IPS DF 4.7 (cell line): Measurements from ENCODE around the gene IP6K3.

Source experiments
- DNase-seq: peaks from one replicate; pipeline ENCODE4 v3.0.0-alpha.2; 2013; ENCODE audit warnings: low spot score; ENCODE audit errors: extremely low read depth

IP6K3 gene

DNA sequence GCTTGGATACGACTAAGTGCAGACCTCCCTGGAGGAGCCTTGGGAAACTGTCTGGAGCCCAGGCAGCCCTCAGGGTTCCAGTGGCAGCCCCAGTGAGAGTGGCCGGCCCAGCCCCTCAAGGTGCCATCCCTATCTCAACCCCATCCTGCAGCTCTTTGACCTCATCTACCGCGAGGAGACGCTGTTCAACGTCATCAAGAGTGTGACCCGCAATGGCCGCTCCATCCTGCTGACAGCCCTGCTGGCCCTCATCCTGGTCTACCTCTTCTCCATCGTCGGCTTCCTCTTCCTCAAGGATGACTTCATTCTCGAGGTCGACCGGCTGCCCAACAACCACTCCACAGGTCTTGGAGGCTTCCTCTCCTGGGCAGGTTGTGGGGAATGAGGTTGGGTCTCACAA lies 55.9 kb downstream of the IP6K3 start:
- DNase-seq, result no peak

DNA sequence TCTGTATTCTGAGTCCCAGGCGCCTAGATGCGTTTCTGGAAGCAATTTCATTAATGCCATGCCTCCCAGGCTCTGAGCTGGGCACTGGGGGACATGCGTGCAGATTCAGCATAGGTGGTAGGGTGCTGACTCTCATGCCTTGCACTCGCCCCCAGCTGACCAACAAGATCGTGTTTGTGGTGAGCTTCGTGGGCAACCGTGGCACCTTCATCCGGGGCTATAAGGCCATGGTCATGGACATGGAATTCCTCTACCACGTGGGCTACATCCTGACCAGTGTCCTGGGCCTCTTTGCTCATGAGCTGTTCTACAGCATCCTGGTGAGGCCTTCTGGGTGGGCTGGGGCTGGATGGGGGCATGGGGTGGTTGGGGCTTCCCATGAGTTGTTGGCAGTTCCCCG lies 56.8 kb downstream of the IP6K3 start:
- DNase-seq, result no peak

DNA sequence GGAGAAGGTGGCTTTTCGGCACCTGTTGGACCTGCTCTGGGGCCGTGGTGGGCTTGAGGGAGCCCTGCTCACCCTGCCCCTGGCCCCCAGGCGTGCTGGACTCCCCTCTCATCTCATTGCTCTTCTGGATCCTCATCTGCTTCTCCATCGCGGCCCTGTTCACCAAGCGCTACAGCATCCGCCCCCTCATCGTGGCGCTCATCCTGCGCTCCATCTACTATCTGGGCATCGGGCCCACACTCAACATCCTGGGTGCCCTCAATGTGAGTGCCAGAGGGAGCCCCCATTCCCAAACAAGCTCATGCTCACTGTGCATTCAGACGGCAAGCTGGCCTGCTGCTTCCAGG lies 57.6 kb downstream of the IP6K3 start:
- no peak for DNase-seq

DNA sequence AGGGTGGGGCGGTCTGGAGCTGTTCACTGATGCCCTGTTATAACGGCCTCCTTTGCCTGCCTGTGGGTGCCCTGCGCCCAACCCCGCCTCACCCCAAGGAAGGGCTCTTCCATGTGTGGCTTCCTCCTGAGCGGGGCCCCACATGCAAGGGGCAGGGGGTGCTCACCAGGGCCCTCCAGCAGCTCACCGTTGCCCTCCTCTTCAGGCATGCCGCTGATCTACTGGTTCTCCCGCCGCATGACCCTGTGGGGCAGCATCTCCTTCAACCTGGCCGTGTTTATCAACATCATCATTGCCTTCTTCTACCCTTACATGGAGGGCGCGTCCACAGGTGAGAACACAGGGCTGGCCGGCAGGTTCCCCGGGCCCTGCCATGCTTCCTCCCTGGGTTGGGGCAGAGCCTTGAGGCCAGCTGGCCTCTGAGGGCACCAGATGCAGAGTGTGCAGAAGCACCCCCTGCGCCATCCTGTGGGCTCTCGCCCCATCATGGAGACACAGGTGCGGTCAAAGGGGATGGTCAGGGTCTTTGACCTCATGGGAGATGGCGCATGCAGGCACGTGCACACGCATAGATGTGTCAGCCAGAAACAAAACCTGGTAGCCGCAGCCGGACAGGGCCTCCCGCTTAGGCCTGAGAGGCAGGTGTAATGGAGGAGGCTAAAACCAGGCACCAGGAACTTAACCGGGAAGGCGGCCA lies 58.1 kb downstream of the IP6K3 start:
- no peak for DNase-seq

DNA sequence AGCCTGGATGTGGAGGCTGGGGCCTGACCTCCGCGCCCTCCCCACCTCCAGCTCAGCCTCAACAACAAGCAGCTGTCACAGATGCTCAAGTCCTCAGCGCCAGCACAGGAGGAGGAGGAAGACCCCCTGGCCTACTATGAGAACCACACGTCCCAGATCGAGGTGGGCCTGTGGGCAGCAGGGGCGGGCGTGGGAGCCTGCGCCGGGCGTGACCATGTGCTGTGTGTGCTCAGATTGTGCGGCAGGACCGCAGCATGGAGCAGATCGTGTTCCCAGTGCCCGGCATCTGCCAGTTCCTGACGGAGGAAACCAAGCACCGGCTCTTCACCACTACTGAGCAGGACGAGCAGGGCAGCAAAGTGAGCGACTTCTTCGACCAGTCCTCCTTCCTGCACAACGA lies 58.7 kb downstream of the IP6K3 start:
- DNase-seq, result no peak

DNA sequence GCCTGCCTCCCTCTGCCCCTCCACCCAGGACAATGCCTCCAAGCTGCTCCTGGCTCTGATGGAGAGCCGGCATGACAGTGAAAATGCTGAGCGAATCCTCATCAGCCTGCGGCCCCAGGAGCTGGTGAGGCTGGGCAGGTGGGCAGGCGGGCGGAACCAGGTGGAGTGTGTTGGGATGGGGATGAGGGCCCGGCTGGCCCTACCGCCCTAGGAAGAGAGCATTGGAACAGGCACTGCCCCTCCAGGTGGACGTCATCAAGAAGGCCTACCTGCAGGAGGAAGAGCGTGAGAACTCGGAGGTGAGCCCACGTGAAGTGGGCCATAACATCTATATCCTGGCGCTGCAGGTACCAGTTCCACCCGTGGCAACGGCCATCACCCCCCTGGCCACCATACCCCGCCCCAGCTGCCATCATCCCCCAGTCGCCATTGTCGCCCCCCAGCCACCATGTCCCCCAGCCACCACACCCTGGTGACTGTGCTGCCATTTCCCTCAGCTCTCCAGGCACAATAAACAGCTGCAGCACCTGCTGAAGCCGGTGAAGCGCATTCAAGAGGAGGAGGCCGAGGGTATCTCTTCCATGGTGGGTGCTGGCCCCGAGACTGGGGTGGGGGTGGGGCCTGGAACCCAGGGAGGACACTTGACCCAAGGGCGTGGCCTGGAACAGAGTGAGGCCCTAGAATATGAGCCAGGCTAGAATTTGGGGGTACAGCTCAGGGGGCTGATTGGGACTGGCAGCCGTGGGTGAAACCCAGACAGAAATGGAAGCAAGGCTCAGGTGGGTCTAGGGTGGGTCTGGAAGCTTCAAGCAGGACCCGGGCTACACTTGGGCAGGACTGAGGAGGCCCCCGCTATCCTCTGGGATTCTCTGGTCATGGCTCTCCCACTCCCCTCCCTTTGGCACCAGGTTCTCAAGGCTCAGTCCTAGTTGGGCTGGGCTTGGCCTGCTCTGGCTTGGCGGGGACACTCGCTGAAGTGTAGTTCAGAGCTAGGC lies 59.4 kb downstream of the IP6K3 start:
- DNase-seq, result no peak

DNA sequence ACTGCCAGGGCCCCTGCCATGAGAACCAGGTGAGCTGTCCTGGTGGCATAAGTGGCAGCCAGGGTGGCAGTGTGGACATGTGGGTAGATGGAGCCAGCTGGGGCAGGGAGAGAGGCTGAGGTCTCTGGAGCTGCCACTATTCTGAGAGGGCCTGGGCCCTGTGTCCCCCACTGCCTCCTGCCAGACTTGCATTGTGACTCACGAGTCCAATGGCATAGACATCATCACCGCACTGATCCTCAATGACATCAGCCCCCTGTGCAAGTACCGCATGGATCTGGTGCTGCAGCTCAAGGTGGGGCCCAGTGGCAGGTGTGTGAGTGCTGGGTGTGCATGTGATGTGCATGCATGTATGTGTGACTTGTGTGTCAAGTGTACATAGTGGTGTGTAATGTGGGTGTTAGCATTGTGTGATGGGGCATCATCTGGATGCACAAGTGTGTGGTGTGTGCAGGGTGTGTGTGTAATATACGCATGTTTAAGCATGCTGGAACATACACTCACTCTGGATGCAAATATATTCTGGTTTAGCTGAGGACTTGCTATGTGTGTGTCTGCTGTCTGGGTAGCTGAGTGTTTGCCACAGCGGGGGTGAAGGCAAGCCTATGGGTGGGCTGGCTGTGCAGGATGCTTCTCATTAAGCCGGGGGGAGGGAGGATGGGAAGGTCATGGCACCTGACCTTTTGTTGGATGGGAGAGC lies 60.3 kb downstream of the IP6K3 start:
- DNase-seq, result no peak

DNA sequence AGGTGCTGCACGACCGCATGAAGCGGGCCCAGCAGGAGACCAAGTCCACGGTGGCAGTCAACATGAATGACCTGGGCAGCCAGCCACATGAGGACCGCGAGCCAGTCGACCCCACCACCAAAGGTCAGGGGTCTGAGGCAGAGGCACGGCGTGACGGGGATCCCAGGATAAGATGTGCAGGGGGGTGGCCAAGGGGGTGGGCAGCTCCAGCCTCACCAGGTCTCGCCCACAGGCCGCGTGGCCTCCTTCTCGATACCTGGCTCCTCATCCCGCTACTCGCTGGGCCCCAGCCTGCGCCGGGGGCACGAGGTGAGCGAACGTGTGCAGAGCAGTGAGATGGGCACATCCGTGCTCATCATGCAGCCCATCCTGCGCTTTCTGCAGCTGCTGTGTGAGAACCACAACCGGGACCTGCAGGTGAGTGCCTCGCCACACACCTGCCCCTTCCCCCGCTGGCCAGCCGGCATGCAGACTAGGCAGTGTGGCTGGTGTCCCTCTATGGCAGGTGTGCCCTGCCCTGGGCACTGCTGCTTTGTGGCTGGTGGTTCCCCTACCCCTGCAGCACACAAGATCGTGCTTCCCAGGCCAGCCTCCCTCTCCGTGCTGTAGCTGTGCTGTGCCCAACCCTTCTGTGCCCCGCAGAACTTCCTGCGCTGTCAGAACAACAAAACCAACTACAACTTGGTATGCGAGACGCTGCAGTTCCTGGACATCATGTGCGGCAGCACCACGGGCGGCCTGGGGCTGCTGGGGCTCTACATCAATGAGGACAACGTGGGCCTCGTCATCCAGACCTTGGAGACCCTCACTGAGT lies 61.1 kb downstream of the IP6K3 start:
- DNase-seq, result no peak

DNA sequence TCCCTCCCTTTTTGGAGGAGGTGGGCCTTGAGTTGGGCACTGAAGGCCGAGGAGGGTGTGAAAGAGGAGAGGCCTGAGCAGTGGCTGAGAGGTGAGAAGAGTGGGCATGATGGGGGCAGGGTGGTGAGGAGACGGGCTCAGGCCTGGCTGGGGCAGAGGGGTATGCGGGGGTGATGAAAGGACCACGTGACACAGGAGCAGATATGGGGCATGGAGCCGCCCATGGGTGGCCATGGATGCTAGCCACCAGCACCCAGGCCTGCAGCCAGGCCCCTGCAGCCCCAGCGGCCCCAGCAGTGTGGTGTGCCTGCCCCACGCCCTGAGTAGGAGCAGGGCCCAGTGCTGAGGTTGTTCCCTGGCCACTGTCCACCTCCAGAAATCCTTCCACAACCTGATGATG lies 61.7 kb downstream of the IP6K3 start:
- no peak for DNase-seq

DNA sequence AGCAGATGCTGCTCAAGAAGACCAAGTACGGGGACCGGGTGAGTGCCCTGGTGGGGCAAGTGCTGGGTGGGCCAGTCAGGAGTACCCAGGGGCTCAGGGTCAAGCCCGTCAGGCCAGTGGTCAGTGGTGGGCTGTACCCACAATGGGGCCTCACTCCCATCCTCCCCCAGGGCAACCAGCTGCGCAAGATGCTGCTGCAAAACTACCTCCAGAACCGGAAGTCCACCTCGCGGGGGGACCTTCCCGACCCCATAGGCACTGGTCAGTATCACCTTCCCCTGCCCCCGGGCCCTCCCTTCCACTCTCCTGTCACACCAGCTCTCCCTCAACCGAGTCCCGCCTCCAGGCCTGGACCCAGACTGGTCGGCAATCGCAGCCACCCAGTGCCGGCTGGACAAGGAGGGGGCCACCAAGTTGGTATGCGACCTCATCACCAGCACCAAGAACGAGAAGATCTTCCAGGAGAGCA lies 62.2 kb downstream of the IP6K3 start:
- DNase-seq, result no peak

DNA sequence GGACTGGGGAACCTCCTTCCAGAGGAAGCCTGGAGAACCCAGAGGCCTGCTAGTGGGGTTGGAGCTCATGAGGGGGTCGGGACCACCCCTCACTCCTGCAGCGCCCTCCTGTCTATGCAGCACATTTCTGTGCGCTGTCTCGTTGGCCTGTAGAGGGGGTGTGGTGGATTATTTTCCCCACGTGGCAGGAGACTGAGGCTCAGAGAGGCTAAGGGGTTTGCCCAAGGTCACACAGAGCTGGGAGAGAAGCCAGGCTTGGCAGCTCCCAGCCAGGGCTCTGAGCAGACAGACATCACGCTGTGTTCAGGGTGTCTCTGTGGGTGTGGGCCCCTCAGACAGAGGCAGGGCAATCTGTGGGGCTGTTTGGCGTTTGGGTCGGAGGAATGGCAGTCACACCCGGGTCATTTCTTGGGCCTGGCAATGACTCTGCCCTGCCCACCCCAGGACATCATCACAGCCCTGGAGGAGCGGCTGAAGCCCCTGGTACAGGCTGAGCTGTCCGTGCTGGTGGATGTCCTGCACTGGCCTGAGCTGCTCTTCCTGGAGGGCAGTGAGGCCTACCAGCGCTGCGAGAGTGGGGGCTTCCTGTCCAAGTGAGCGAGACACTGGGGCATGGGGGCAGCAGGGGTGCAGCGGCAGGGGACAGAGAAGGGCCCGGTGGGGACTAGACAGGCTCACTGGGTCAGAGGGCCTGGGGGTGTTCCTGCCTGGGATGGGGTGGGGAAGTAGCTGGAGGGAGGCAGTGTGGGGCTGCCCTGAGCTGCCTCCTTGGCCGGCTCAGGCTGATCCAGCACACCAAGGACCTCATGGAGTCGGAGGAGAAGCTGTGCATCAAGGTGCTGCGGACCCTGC lies 62.9 kb downstream of the IP6K3 start:
- no peak for DNase-seq

DNA sequence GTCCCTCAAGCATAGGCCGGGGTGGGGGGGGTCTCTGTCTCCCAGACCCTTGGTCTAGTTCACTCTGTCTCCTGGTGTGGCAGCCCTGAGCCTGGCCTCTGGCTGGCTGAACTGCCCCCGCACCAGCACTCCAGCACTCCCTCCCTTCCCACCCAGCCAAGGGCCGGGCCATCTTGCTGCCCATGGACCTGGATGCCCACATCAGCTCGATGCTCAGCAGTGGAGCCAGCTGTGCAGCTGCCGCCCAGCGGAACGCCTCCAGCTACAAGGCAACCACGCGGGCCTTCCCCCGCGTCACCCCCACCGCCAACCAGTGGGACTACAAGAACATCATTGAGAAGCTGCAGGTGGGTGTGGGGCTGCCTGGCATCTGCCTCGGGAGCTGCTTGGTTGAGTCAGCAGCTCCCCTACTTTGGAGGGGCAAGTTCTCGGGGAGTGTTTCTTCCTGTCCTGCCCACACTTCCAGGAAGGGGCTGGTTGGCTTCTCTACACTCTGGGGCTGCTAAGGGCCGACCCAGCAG lies 63.6 kb downstream of the IP6K3 start:
- no peak for DNase-seq

DNA sequence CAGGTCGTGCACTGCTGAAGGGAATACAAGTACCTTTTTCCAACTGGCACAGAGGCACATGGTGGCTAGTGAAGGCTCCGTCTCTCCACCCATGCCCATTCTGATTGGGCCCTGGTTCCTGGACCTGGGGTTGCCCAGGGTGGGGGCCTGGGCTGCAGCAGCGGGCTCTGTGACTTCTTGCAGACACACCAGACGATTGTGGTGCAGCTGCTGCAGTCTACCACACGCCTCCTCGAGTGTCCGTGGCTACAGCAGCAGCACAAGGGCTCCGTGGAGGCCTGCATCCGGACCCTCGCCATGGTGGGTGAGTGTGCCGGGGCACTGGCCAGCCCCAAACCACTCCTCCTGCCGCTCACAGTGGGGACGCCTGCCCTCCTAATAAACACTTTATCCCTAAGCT lies 64.4 kb downstream of the IP6K3 start:
- no peak for DNase-seq

DNA sequence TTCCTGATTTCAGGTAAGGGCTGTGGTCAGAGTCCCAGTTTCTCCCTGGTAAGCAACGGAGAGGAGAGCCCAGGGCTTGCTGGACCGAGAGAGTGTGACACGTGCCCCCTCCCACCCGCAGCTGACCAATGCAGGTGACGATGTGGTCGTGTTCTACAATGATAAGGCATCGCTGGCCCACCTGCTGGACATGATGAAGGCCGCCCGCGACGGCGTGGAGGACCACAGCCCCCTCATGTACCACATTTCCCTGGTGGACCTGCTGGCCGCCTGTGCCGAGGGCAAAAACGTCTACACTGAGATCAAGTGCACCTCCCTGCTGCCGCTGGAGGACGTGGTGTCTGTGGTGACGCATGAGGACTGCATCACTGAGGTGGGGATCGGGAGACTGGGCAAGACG lies 66.9 kb downstream of the IP6K3 start:
- DNase-seq, result no peak

DNA sequence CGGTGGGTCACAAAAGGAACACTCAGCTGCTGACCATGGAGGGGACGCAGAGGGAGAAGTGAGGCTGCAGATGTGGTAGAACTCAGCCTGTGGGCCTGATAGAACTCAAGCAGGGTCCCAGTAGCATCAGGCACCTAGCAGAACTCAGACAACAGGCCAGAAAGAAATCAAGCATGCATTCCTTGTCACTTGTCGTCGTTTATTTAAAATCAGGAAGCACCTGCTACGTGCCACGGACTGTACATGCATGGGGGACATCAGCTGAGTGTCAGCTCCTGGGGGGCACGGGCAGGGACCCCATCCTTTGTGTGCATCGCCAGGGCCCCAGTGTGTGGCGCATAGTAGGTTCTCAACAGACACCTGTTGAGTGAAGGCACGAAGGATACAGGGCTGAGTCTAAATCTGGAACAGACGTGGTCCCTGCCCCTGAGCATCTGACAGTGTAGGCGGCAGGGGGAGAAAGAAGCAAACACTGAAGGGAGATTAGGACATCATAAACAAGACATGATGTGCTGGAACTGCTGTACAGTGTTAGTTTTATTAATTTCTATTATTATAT lies 67.7 kb downstream of the IP6K3 start:
- no peak for DNase-seq

DNA sequence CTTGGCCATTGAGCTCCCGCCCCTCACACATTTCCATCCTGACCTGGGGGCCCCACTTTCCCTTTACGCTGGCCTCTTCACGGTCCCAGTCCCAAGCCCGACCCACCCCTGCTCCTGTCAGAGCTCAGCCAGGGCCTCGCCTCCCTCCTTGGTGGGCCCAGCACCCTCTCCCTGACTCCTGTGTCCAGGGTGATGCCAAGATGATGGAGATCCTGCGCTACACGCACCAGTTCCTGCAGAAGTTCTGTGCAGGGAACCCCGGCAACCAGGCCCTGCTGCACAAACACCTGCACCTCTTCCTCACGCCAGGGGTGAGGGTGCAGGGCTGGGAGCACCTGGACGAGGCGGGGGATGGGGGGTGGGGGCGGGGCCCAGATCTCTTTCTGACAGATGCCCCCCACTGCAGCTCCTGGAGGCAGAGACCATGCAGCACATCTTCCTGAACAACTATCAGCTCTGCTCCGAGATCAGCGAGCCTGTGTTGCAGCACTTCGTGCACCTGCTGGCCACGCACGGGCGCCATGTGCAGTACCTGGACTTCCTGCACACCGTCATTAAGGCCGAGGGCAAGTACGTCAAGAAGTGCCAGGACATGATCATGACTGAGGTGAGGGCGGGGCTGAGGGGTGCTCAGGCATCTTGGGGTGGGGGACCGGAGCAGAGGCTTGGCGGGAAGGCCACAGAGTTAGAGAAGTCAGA lies 68.3 kb downstream of the IP6K3 start:
- DNase-seq, result no peak

DNA sequence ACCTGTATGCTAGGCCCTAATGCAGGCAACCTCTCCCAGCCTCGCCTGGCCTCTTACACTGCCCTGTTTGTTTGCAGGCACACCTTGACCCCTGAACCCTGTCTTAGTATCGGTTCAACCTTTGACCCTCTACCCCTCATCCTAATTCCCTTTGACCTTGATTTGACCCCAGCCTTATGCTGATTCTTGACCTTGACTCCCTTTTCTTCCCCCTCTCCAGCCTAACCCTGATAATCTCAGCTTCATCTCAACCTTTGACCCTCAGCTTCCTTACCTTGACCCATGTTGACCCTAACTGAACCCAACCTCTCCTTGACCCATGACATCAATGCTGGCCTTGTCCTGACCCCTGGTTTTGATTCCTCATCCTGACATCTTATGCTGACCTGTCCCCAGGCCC lies 69.0 kb downstream of the IP6K3 start:
- DNase-seq, result no peak

DNA sequence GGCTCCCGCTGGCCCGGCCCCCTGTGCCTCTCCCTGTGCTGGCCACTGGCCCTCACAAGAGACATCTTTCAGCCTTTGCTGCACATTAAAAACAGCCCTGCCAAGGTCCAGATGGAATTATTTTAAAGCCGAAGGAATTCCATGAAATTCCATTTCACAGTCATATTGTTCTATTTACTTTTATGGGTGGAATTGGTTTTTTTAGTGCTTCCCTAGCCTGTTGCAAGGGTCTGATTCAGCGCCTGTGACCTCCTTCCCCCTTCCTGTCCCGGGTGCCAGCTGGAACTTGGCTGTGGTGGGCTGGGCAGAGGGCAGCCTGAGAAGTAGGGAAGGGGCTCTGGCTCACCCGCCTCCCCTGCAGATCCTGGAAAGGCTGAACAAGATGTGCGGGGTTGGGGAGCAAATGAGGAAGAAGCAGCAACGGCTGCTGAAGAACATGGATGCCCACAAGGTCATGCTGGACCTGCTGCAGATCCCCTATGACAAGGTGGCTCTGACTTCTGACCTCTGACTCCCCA lies 69.5 kb downstream of the IP6K3 start:
- no peak for DNase-seq
